ENCODE results near the gene MARCHF5. TPM values are rescaled to one million over a fixed set of nuclear protein-coding genes. Genes with fewer than 3 reads are reported as not detected.
"Not testable (repeated sequence)": the region's sequence is repeated elsewhere in the genome, so short reads cannot be mapped to it uniquely, and the experiment has no call there.

Gene MARCHF5
- total RNA-seq, 1 donor from 2014 or later: 32.9 TPM

DNA sequence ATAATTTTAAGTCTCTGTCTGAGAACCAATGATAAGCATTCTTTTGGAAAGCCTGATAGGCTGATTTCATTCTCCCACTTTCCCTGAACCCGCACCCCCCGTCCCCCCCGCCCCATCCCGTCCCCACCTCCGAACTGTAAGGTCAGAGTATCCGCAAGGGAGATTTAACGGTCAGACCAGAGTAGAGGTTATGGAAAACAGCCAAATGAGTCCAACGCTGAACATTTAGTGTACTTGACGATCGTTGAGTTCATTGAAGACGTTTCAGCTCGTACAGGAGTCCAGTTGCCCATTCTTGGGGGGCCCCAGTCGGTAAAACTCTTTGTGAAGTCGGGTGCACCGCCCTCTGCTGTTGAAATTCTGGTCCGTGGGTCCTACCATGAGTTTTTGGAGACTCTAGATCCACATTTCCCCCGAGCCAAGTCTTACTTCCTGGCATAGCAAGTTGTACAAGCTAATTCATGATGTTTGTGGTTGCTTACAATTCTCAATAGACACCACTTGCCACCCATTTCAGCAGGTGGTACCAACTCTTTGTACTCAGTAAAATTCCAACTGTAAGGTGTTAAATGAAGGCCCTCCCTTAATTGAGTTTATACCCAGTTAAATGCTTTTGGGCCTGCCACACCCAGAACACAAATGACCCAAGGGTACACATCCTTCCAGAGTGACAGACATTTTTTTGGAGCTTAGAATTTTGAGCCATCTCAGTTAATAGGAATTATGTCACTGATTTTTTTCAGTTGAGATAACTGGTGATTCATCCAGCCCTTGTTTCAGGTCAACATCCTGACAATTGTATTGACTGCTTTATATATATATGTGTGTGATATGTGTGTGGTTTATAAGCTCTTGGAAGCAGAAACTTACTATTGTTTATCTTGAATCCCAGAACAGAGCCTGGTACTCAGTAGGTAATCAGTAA is 1.2 kb downstream of the MARCHF5 start:
- ATAC-seq (peak; percentile 15), DNase-seq (peak; percentile 63)
- intact Hi-C loops (cut with micrococcal nuclease): loop anchor here (10.0 kb wide), 1 partner anchor 47 kb away; no protein-coding TSS in a partner anchor

DNA sequence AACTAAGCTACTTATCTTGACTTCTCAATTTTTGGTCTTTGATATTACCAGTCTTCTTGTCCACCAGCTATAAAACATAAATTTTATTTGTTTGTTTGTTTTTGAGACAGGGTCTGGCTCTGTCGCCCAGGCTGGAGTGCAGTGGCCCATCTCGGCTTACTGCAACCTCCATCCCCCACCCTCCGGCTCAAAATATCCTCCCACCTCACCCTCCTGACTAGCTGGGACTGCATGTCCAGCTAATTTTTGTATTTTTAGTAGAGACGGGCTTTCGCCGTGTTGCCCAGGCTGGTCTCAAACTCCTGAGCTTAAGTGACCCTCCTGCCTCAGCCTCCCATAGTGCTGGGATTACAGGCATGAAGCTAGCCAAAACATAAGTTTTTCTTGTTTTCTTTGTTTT is 7.5 kb downstream of the MARCHF5 start:
- intact Hi-C loops (cut with micrococcal nuclease): loop anchor here (10.0 kb wide), 1 partner anchor 54 kb away; no protein-coding TSS in a partner anchor
- DNase-seq: no peak

DNA sequence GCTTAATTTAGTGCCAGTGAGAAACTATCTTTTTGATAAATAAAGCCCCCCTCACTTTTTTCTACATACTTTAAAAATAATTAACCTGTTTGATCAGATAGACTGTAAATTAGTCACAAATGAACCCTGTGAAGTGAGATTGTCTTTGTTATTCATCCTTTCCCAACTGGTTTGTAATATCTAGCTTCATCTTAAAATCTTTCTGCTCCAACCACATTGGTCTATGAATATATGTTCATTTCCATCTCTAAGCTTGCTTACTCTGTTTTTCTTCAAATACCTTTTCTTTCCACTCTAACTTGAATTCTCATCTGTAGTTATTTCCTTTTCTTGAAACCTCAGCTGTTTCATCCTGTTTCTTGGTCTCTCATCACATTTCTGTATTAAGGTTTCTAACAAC is 12.1 kb downstream of the MARCHF5 start:
- no peak for ATAC-seq
- DNase-seq: no peak
- intact Hi-C loops (cut with micrococcal nuclease): no loop called here

More for the DNA sequence above, 7.5 kb downstream of the MARCHF5 start:
- peak; percentile 86 for ATAC-seq

DNA sequence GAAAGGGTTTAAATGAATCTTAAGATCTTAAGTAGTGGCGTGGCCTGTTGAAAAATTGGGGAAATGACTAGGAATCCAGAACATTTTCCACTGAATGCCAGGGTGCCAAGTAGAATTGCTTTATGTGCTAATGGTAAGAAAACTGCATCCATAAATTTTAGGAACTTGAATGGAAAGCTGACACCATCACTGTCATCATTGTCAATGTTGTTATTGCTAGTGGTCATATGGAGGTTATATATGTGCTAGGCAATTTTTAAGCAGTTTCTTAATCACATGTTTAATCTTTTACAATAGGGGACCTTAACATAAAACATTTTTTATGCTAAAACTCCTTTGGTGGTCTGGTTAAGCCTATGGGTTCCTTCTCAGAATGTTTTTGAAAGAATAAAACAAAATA is 13.1 kb downstream of the MARCHF5 start:
- intact Hi-C loops (cut with micrococcal nuclease): no loop called here
- DNase-seq: no peak
- ATAC-seq: no peak

- intact Hi-C loops (cut with micrococcal nuclease): no loop called here
- no peak for DNase-seq
- ATAC-seq: no peak
Measured at GRCh38 chr10:92305133-92306072, 14.4 kb downstream of the MARCHF5 start.

DNA sequence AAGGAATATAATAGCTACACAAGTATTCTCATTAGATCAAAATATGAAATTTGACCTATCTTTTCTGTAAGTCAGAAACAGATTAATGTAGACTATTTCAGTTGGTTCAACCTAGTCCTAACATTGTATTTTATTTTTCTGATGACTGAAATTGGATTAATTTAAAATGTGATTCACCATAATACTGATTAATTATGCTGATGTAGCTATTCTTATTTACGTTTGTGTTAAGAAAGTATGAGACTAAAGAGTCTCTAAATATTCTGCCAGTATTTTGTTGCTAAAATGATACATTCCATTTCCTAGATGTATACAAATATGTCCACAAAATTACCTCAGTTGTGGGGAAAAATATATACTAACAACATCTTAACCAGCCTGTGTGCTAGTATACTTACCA is 18.3 kb downstream of the MARCHF5 start:
- ATAC-seq (no peak), DNase-seq (no peak)
- intact Hi-C loops (cut with micrococcal nuclease): no loop called here

- ATAC-seq: no peak
- no peak for DNase-seq
- intact Hi-C loops (cut with micrococcal nuclease): no loop called here
Measured at GRCh38 chr10:92313750-92314149, 22.8 kb downstream of the MARCHF5 start.

DNA sequence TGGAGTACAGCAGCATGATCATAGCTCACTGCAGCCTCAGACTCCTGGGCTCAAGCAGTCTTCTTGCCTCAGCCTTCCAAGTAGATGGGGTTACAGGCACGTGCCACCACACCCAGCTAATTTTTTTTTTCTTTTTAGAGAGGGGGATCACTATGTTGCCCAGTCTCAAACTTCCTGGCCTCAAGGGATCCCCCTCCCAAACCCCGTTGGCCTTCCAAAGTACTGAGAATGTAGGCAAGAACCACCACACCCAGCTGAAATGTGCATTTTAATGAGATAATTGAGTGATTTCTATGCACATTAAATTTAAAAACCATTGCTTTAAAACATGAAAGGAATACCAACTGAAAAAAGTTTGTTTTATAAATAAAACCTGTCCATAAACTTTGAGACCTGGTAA is 25.6 kb downstream of the MARCHF5 start:
- ATAC-seq (no peak), DNase-seq (no peak)
- intact Hi-C loops (cut with micrococcal nuclease): no loop called here

- DNase-seq (no peak), ATAC-seq (no peak)
- intact Hi-C loops (cut with micrococcal nuclease): no loop called here
Measured at GRCh38 chr10:92323079-92323478, 32.1 kb downstream of the MARCHF5 start.

GRCh38 chr10:92327445-92328433 is 36.8 kb downstream of the MARCHF5 start:
- intact Hi-C loops (cut with micrococcal nuclease): no loop called here
- DNase-seq (no peak), ATAC-seq (no peak)

GRCh38 chr10:92328993-92329392 is 38.0 kb downstream of the MARCHF5 start:
- DNase-seq: no peak

DNA sequence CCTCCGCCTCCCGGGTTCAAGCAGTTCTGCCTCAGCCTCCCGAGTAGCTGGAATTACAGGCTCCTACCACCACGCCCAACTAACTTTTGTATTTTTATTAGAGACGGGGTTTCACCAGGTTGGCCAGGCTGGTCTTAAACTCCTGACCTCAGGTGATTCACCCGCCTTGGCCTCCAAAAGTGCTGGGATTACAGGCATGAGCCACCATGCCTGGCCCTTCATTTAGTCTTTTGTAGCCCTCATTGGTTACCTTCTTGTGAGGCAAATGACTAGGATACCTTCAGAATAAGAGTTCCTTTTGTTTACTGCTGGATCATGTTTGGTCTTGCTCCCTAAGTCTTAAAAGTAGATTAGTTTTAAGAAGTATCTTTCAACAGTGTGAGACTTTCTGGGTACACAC is 39.0 kb downstream of the MARCHF5 start:
- intact Hi-C loops (cut with micrococcal nuclease); ATAC-seq; DNase-seq: not testable (repeated sequence)

More at GRCh38 chr10:92328993-92329392, 38.0 kb downstream of the MARCHF5 start:
- intact Hi-C loops (cut with micrococcal nuclease): no loop called here
- no peak for ATAC-seq

GRCh38 chr10:92342796-92343195 is 51.8 kb downstream of the MARCHF5 start:
- no peak for ATAC-seq
- DNase-seq: no peak
- intact Hi-C loops (cut with micrococcal nuclease): no loop called here

- DNase-seq; intact Hi-C loops (cut with micrococcal nuclease); ATAC-seq: not testable (repeated sequence)
Measured at GRCh38 chr10:92345575-92345974, 54.6 kb downstream of the MARCHF5 start.

GRCh38 chr10:92347035-92347676 is 56.2 kb downstream of the MARCHF5 start:
- DNase-seq; ATAC-seq; intact Hi-C loops (cut with micrococcal nuclease): not testable (repeated sequence)

- intact Hi-C loops (cut with micrococcal nuclease): no loop called here
- no peak for ATAC-seq
- no peak for DNase-seq
Measured at GRCh38 chr10:92350411-92350810, 59.4 kb downstream of the MARCHF5 start.

DNA sequence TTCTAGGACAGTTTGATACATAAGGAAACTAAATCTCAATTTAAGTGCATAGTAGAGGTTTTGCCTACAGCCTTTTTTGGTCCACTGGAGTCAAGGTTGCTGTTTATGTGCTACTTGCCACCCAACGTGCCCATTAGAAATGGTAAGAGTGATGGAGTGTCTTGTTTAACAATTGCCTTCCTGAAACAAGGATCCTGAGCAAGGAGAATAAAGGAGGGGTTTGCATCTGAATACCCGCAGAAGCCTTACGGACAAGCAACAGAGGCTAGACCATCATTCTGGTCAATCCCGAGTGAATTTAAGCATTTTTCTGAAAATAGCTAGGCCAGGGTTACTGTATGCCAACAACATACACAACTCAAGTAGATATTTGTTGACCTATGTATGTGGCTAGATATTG is 63.6 kb downstream of the MARCHF5 start:
- DNase-seq (no peak), ATAC-seq (no peak)
- intact Hi-C loops (cut with micrococcal nuclease): no loop called here

GRCh38 chr10:92356041-92356440 is 65.1 kb downstream of the MARCHF5 start:
- ATAC-seq (no peak), DNase-seq (no peak)
- intact Hi-C loops (cut with micrococcal nuclease): no loop called here
